DMS 273 (cell line): ENCODE results near the gene TLE3.
"Not testable (repeated sequence)": the region's sequence is repeated elsewhere in the genome, so short reads cannot be mapped to it uniquely, and the experiment has no call there.

Experiments
- DNase-seq: peaks from one replicate; lab custom pipeline; 2025; ENCODE audit not compliant: unreplicated experiment; lab: John Stamatoyannopoulos, UW

The TLE3 gene

DNA sequence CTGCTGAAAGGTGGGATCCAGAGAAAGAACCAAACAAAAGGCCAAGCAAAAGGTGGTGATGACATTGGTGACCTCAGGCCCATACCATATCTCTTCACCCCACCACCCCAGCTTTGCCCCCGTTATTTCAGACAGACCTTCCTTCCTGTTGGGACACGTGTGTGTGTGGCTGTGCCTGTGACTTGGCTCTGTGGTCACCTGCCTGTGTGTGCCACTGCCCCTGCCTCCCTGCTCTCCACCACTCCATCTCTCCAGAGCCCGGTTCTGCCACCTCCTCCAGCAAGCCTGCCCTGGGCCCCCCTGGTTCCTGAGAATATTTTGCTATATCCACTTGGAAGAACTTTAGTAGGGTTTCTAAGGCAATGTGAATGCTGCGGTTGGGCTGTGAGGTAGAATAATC lies 28.6 kb upstream of the TLE3 start:
- DNase-seq: no peak

DNA sequence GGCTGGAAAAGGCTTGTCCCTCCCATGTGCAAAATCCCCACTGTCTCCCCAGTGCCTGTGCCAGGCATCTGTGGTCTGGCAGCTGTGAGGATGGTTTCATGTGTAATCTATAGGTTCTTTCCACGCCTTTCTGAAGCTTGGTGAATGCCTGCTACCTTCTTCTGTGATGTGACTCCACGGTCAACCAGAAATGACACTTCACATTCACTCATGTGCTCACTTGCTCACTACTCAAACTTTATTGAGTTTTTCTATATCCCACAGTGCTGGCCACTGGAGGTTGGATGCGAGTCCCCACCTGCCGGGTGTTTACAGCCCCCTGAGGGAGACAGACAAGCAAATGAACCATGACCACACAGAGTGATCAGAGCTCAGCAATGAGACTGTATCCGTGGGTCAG lies 27.9 kb upstream of the TLE3 start:
- DNase-seq: peak; percentile 36

DNA sequence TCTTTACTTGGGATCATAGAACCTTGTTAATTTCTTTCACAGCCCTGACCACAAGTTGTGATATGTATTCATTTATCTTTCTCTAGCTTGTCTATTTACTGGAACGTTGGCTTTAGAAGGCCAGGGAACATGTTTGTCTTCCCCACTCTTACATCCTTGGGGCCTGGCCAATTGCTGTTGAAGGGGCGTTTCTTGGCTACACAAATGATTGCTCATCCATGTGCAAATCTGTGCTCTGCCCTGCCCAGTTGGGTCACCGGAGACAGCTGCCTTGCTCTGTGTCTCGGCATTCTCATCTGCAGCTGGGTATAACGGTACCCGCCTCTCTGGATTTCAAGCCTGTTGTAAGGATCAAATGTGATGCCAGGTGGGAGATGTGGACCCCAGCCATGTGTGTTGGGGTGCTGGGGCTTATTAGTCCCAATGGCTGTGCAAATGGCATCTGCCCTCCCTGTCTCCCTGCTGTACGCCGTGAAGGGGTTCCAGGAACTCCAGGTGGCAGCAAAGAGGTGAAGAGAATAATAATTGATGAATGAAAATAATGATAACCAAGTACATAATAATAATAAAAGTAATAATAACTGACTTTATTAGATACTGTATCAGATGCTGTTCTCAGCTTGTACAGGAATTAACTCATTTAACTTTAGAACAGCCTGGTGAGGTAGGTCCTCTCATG lies 24.0 kb upstream of the TLE3 start:
- peak; percentile 66 for DNase-seq

DNA sequence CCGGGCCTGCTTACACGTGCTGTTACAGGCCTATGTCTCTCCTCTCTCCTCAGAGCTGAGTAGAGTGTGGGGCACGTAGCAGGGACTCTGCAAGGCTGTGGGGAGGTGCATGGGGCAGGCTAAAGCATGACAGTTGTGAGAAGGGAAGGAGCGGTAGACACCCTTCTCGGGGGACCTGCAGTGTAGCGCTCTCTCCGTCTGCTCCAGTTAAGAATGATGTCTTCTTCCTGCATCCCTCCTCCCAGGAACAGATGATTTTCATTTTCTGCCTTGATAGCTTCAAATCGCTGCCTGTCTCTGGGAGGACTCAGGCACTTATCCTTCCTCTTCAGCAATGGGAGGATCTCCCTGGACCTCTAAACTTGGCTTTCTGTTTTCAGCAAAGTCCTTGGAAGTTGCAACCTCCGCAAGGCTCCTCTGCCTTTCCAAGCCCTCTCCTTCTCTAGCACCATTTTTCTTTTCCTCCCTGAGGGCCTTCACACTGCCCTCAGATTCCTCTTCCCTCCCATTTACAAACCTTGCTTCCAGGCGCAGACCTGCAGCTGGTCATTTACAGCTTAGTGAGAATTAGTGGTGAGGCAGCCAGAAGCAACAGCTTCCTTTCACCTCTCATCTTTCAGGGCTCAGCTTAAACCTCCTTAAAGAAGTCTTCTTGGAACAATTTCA lies 23.4 kb upstream of the TLE3 start:
- no peak for DNase-seq

DNA sequence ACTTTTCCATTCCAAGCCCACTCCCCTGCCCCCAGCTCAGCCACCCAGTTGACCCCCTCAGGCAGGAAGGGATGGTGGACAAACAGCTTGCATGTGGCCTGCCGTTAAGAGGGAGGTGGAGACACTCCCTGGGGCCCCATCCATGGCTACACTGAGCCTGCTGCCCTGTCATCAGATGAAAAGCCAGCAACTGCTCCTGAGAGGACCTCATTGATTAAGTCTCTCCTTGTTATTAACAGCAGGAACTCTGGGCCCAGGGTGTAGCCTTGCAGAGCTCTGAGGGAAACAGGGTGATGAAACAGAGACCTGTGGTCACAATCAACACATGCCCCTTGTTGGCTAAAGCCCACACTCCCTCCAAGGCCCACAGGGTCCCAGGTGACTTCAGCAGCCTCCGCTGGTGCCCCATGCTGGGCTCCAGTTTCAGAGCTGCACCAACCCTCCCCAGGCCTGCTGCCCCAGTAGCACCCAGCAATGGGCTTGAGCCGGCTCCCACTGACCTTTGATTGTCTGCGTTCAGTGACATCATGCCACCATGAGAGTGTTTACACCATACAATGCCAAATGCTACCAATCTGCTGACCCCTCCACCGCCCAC lies 22.3 kb upstream of the TLE3 start:
- DNase-seq: no peak

DNA sequence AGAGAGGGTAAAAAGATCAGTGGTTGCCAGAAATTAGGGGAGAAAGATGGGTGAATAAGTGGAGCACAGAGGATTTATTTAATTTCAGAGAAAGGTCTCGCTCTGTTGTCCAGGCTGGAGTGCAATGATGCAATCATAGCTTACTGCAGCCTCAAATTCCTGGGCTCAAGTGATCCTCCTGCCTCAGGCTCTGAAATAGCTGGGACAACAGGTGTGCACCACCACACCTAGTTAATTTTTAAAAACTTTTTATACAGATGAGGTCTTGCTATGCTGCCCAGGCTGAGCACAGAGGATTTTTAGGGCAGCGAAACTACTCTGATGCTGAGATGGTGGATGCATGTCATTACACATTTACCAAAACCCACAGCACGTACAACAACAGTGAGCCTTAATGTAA lies 20.9 kb upstream of the TLE3 start:
- no peak for DNase-seq

DNA sequence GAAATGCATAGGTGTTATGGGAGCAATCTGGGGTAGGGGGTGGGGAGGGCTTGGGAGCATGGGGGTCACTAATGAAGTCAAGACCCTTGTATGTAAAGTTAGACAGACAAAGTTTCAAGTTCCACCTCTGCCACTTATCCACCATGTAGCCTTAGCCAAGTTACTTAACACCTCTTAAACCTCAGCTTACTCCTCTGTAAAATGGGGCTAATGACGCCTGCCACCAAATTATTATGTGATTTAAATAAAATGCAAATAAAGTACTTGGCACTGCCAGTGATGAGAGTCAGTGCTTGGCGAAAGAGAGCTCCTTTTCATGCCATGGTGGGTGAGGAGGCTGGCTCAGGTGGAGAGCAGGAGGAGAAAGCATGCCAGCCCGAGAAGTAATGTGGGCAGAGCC lies 18.6 kb upstream of the TLE3 start:
- DNase-seq: no peak

DNA sequence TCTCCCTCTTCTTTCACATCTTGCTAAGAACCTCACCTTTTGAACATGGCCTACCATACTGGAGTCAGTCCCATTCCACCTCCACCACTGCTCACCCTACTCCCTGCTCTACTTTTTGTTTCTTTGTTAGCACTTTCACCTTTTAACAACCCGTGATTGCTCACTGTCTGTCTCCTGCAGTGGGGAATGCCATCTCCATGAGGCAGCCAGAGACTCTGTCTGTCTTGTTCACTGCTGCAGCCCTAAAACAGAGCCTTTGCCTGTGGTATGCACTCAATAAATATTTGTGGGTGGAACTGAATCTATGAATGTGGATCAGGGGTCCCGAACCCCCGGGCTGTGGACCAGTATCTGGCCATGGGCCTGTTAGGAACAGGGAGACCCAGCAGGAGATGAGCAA lies 16.5 kb upstream of the TLE3 start:
- no peak for DNase-seq

DNA sequence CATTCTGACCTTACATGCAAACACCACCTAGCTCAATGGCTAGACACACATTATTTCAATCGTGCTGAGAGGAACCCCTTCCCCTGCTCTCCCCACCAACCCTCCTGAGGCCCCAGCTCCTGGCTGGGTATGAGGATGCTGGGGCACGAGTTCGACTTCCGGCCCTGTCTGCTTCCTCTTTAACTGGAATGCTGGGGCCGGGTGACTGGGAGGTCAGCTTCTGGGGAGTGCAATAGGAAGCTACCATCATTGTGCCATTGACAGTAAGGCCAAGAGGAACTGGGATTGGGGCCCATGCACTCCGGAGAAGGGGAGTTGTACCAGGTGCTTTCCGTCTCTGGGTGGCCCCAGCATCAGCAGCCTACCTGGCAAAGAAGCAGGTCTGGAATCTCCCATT lies 15.6 kb upstream of the TLE3 start:
- no peak for DNase-seq

DNA sequence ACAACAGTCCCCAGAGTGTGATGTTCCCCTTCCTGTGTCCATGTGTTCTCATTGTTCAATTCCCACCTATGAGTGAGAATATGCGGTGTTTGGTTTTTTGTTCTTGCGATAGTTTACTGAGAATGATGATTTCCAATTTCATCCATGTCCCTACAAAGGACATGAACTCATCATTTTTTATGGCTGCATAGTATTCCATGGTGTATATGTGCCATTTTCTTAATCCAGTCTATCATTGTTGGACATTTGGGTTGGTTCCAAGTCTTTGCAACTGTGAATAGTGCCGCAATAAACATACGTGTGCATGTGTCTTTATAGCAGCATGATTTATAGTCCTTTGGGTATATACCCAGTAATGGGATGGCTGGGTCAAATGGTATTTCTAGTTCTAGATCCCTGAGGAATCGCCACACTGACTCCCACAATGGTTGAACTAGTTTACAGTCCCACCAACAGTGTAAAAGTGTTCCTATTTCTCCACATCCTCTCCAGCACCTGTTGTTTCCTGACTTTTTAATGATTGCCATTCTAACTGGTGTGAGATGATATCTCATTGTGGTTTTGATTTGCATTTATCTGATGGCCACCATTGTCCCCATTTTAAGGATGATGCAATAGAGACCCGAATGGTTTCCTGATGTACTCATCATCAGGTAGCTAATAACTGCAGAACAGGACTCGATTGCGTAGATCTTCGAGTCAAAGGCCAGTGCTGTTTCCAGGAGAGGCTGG lies 15.0 kb upstream of the TLE3 start:
- DNase-seq: not testable (repeated sequence)

DNA sequence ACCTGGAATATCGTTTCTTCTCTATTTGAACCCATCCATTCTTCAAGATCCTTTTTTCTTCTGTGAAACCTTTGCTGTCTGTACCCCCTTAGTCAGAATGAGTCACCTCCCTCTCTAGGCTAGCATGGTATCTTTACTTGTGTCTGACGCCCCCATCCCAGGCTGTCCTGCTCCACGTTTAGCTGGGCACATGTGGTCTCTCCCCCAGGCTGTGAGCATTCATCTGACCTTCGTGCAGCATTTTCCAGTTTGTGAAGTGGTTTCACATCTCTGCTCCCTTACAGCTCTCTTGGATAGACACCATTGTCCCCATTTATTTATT lies 14.3 kb upstream of the TLE3 start:
- DNase-seq: no peak

DNA sequence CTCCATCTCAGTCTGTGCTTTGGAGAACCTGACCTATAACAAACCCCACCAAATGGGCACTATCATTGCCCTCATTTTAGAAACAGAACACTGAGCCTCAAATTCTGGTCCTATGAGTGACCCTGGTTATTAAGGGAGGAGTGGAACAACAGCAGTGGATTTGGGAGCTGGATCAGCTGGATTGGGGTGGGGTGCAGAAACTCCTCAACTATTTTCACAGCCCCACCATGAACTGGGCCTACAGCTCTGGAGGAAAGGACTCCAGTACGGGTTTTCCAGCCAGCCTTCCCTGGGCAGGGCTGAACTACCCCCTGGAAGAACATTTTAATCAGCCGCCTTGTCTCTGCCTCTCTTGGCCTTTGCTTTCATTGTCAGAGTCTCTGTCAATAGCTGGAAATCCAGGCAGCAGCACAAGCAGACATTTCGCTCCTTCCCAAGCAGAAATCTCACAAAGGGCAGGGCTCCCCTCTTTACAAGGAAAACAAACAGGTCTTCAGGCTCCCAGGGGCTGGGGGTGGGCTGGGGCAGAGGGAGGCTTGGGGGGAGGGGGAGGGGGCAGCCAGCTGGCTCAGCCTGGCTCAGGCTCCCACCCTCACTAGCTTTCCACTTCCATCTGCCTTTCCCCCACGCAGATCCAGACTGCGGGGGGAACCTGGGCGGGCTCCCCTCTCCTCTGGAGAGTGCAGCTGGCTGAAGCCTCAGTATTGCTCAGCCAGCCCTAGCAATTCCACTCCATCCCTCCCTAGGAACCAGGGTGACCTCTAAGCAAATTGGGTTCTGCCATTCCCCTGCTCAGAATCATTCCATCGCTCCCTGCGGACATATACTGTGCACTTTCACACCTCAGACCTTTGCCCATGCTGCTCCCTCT lies 13.7 kb upstream of the TLE3 start:
- DNase-seq: peak; percentile 90

DNA sequence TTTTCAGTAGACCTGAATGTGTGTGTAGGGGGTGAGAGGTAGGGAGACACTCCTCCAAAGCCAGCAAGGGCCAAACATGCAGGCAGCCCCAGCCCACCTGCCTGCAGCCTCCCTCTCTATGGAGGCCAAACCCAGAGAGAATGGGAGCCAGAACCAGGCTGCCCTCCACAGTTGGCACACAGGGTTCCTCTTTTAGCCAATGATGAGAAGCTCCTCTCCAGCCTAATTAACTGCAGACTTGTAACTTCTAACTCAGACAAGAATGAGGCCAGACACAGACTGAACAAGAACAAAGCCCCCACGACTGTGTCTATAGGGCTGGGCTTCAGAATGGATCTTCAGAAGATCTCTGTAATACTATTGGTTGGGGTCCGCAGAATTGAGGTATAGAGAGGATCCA lies 12.3 kb upstream of the TLE3 start:
- DNase-seq: no peak

DNA sequence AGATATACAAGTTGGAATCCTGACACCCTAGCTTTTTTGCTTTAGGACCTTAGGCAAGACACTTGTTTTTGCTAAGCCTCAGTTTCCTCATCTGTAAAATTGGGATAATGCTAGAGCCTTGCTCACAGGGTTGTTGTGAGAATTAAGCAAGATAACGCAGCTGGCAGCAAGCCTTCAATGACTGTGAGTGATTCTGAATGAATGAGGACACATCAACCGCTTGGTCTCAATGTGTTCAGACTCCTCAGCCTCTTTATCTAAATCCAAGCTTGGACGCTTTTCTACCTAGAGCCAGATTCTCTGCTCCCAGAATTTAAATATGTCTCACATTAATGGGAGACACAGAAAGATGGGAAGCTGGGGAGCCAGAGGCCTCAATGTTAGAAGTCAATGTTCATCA lies 11.8 kb upstream of the TLE3 start:
- DNase-seq: no peak

DNA sequence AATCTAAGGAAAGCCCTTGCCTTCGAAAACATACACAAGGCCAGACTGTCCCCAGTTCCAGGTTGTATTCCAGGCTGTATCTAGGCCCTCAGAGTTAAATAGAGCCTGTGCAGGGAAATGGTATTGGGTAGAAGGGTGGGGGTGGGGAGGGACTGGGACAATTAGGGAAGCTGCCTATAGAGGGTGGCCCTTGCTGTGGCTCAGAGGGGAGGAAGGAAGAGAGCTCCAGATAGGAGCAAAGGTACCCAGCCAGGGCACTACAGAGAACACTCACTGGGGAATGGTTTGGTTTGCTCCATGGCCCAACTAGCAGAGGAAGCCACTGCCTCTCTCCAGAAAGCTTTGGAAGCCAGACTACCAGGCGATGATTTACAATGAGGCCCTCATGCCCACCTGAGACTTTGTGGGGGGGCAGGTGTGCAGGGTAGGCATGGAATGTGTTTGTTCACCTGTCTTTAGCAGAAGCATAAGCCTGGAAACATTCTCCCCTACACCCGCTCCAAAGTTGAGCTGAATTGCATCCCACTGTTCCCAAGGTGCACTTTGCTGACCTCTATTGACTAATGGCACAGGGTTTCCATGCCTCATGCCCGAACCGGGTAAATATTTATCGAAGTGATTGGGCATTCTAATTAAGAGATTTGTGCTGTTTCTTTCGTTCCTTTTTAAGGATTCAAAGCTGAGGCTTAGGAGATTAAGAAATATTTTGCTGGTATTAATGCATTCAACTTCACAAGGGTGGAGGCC lies 6.3 kb upstream of the TLE3 start:
- DNase-seq: no peak

DNA sequence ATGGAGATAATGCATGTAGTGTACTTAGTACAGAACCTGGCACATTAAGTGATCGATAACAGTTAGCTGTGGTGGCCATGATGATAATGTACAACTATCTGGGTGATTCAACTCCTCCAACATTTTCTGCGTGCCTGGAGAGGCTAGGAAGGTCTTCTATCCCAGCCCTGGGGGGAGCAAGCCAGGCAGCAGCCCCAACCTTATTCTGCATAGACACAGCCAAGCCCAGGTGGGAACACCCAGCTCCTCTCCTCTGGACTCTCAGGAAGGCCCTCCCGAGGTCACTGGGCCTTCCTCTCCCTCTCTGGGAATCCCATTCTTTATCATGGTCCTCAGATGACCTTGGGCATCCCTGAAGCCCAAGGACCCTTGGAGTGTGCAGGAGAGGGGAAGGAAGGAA lies 5.1 kb upstream of the TLE3 start:
- DNase-seq: no peak

DNA sequence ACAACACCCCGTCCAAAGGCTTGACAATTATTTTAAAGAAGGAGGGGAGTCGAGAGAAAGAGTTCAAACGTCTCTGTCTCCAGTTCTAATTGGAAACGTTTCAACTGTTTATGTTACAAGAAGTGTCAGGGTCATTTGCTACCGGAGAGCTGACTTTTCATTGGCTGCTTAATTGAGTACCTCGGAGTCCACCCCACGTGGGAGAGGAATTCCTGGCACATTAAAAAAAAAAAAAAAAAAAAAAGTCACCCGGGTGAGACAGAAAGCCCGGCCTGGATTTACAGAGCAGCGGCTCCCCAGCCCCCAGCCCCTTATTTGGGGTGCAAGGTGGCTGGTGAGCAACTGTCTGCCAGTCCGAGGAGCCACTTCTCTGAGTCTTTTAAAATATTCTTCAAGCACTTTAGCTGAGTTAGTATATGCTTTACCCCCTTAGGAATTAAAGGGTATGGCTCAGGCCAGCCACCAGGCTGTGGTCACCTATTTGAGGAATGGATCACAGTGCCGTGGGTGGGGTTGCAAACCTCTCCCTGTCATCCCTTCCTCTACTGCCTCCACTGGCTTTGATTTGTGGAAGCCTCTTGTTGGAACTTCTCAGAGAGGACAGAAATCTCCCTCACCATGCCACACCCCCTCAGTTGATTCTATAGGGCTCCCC lies 3.9 kb upstream of the TLE3 start:
- peak; percentile 95 for DNase-seq

DNA sequence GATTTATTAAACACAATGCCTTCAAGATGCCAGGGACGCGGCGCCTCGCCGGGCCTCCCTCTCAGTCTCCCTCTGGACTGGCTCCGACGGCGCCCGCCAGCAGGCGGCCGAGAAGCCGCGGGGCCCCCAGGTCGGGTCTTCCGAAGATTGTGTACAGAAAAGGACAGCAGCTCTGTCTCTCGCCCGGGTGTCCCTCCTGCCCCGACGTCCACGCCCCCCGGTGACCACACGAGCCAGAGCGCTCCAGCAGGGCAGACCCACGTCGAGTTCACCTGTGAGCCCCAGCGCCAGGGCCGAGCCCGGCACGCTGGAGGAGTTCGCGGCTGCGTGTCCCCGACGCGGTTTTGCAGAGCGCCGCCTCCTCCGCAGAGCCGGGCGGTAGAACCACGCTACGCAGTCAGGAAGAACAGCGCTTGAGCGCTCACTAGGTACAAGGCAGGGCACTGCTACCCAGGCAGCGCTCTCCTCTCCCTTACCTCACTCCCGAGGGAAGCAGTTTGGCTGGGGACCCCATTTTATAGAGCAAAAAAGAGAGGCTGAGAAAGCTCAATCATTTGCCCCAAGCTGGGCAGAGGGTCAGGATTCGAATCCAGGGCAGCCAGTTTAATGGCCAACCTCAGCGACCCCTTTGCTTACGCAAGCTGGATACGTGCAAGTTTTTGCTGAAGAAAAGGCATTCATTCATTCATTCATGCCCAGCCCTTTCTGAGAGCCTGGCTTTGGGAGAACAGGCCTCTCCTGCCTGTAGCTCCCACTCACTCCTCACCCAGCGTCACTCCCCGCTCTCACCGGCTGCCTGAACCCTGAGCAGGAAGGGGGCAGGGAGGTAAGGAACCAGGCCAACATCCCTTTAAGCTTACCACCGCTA lies 3.0 kb upstream of the TLE3 start:
- DNase-seq: peak; percentile 75

DNA sequence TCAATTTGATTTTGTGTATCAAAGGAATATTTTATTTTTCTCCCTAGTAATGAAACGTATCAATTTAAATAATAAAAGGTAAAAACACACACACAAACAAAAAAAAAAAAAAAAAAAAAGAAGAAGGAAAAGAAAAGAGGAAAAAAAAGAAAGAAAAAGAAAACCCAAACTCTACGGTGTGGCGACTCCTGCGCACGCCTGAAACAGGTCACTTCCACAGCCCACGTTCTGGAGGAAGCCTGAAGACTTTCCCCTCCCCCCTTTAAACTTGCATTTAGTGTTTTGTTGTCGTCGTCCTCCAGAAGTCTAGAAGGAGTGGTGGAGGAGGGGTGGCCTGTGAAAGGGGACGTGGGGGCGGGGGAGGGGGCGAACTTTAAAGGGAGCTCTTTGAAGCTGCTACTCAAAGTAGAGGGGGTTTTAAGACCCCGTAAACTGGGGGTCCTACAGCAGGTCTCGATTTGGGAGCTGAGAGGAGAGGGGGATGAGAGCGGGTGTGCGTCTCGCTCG lies 2.3 kb upstream of the TLE3 start:
- peak; percentile 54 for DNase-seq
